ENCODE data around the gene CUEDC1. TPM values are rescaled to one million over a fixed set of nuclear protein-coding genes. Genes with fewer than 3 reads are reported as not detected.

CUEDC1 gene
- total and polyA plus RNA-seq, 4 donors, result 19.7 to 55.7 (median 29.2) TPM

DNA sequence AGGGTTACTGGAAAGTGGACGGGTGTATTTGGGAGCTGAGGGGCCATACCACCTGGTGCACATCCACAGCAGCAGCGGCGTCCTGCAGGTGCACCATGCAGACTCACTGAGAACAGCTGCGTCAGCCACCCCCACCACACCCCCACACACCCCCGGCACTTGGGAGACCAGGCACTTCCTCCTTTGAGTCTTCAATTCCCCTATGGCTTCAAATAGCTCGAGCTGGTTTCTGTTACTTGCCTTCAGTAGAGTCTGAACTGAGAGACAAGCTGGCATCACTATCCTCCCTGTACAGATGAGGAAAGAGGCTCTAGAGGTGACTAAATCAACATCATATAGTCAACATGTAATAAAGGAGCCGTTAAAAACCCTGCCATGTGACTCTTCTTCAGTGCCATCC is 15.4 kb downstream of the CUEDC1 start:
- Histone ChIP-seq H3K4me1 (ENCODE audit: control insufficient read depth in 5 of 5, insufficient read depth in 5 of 5, low read length in 5 of 5) (peaks cover 27 to 47% (median 33%) of the 10 kb centered on the region in 5 donors), H3K36me3 (ENCODE audit: control insufficient read depth in 4 of 4, insufficient read depth in 4 of 4, low read length in 4 of 4) (no peaks in the 10 kb centered on the region), H3K27ac (ENCODE audit: low read depth in 1 of 2, low read length in 1 of 2) (peak overlapping the region in 1 of 2 donors; percentile 42), H3K4me3 (no peak overlapping the region), H3K9ac (ENCODE audit: insufficient read depth in 1 of 2, low read length in 2 of 2) (peak overlapping the region in 1 of 2 donors; percentile 32), H3K27me3 (ENCODE audit: control insufficient read depth in 3 of 3, insufficient read depth in 3 of 3, low read length in 2 of 3) (no peaks in the 10 kb centered on the region), H3K9me3 (ENCODE audit: control insufficient read depth in 4 of 4, insufficient read depth in 3 of 4, low read length in 3 of 4) (no peaks in the 10 kb centered on the region)
- TF ChIP-seq, protein P1, sequence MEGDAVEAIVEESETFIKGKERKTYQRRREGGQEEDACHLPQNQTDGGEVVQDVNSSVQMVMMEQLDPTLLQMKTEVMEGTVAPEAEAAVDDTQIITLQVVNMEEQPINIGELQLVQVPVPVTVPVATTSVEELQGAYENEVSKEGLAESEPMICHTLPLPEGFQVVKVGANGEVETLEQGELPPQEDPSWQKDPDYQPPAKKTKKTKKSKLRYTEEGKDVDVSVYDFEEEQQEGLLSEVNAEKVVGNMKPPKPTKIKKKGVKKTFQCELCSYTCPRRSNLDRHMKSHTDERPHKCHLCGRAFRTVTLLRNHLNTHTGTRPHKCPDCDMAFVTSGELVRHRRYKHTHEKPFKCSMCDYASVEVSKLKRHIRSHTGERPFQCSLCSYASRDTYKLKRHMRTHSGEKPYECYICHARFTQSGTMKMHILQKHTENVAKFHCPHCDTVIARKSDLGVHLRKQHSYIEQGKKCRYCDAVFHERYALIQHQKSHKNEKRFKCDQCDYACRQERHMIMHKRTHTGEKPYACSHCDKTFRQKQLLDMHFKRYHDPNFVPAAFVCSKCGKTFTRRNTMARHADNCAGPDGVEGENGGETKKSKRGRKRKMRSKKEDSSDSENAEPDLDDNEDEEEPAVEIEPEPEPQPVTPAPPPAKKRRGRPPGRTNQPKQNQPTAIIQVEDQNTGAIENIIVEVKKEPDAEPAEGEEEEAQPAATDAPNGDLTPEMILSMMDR (IDR thresholded peaks at IDR 0.05; ENCODE audit: control extremely low read depth, extremely low read depth), result no peak
- WGBS, 2 donors, result 17 to 50% methylated on average over 7 of the region's 7 CpGs
- no peak for ATAC-seq (ENCODE audit: insufficient read depth, low FRiP score)
- DNase-seq, result no peak

DNA sequence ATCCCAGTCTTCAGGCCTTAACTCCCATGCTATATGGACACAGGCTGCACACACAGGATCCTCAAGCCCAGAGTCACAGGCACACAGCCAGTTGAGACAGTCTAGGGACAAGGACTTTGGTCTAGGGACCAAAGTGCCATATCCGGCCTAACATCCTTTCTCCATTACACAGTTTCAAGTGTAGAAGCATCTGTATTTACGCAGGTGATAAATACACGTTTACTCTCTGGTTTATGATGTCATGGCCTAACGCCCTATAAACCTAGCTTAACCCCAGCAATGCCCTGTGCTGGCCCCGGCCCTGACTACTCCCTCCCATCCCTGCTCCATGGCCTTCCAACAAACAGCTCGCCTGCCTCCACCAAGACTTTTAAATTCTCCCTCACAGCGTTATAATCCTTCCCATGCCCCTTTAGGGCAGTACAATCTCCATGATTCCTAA is 17.1 kb downstream of the CUEDC1 start:
- no peaks in the 10 kb centered on the region for H3K36me3 ChIP-seq (ENCODE audit: control insufficient read depth in 4 of 4, insufficient read depth in 4 of 4, low read length in 4 of 4)
- WGBS, 2 donors, result 74 to 78% methylated on average over 7 of the region's 7 CpGs
- H3K27me3 ChIP-seq (ENCODE audit: control insufficient read depth in 3 of 3, insufficient read depth in 3 of 3, low read length in 2 of 3), result no peaks in the 10 kb centered on the region
- DNase-seq (no peak), ATAC-seq (ENCODE audit: insufficient read depth, low FRiP score) (no peak)
- H3K4me3 ChIP-seq, result no peak overlapping the region
- peaks cover 18 to 48% (median 36%) of the 10 kb centered on the region in 5 donors for H3K4me1 ChIP-seq (ENCODE audit: control insufficient read depth in 5 of 5, insufficient read depth in 5 of 5, low read length in 5 of 5)
- H3K9ac ChIP-seq (ENCODE audit: insufficient read depth in 1 of 2, low read length in 2 of 2), result no peak overlapping the region
- no peaks in the 10 kb centered on the region for H3K9me3 ChIP-seq (ENCODE audit: control insufficient read depth in 4 of 4, insufficient read depth in 3 of 4, low read length in 3 of 4)
- no peak overlapping the region for H3K27ac ChIP-seq (ENCODE audit: low read depth in 1 of 2, low read length in 1 of 2)
- TF ChIP-seq, protein P1 (IDR thresholded peaks at IDR 0.05; ENCODE audit: control extremely low read depth, extremely low read depth), result no peak

GRCh38 chr17:57937492-57937891 is 17.7 kb downstream of the CUEDC1 start:
- Histone ChIP-seq H3K4me3 (no peak overlapping the region), H3K36me3 (ENCODE audit: control insufficient read depth in 4 of 4, insufficient read depth in 4 of 4, low read length in 4 of 4) (no peaks in the 10 kb centered on the region), H3K9ac (ENCODE audit: insufficient read depth in 1 of 2, low read length in 2 of 2) (no peak overlapping the region), H3K27me3 (ENCODE audit: control insufficient read depth in 3 of 3, insufficient read depth in 3 of 3, low read length in 2 of 3) (no peaks in the 10 kb centered on the region), H3K4me1 (ENCODE audit: control insufficient read depth in 5 of 5, insufficient read depth in 5 of 5, low read length in 5 of 5) (peaks cover 18 to 50% (median 36%) of the 10 kb centered on the region in 5 donors), H3K9me3 (ENCODE audit: control insufficient read depth in 4 of 4, insufficient read depth in 3 of 4, low read length in 3 of 4) (no peaks in the 10 kb centered on the region), H3K27ac (ENCODE audit: low read depth in 1 of 2, low read length in 1 of 2) (peak overlapping the region in 1 of 2 donors; percentile 55)
- no peak for DNase-seq
- TF ChIP-seq, protein P1 (IDR thresholded peaks at IDR 0.05; ENCODE audit: control extremely low read depth, extremely low read depth), result no peak
- WGBS, 2 donors, result 99 to 100% methylated on average over 2 of the region's 2 CpGs
- no peak for ATAC-seq (ENCODE audit: insufficient read depth, low FRiP score)

Data from lung (tissue), 12 donors.